K562 (cell line): Measurements from ENCODE around the gene RPL21. TPM values are rescaled to one million over a fixed set of nuclear protein-coding genes. Genes with fewer than 3 reads are reported as not detected.

Experiments used
- CCAR2 ChIP-seq: fragments of 200-400 bp; formaldehyde crosslinking; IDR thresholded peaks from 2 replicates; pipeline ENCODE4 v1.6.1; 2017; ENCODE audit warnings: mild to moderate bottlenecking, low read depth, low read length
- CEBPB ChIP-seq: fragments of 450-650 bp; IDR thresholded peaks from 2 replicates; pipeline ENCODE4 v1.6.1; 2016; ENCODE audit warnings: missing genetic modification characterization, missing compliant biosample characterization
- KAT2B ChIP-seq: IDR thresholded peaks from one replicate; pipeline ENCODE4 v1.6.1; 2012; ENCODE audit warnings: low read depth, mild to moderate bottlenecking, control low read depth, inconsistent platforms, low read length, moderate library complexity
- ZBTB34 ChIP-seq: fragments of 250-450 bp; sonication (Bioruptor Pico); IDR thresholded peaks from 2 replicates; pipeline ENCODE4 v1.8.0; 2021; ENCODE audit warnings: mild to moderate bottlenecking, moderate library complexity
- ZNF668 ChIP-seq: fragments of 250-450 bp; sonication (Bioruptor Pico); IDR thresholded peaks from 2 replicates; pipeline ENCODE4 v1.8.0; 2022; ENCODE audit warnings: mild to moderate bottlenecking, inconsistent platforms
- polyA plus RNA-seq, 8 experiments: library from polyadenylated mRNA; depleted of rRNA in 4 of 8; stranded (reverse) in 5 of 8; unstranded in 3 of 8; fragments of >200 nt; fragmentation: Nextera tagmentation in 2 of 8; fragmentation: Illumina TruSeq in 1 of 8; extraction: Ambion mirVana in 2 of 8; extraction: Trizol in 1 of 8; gene quantifications; 2 replicates each; pipeline versions ENCODE4 v1.2.1 to v1.2.3, GENCODE V29; 2011 to 2014; ENCODE audit warnings: inconsistent platforms in 1 of 8, missing spikeins in 1 of 8
- total RNA-seq, 7 experiments: library from RNA; depleted of rRNA in 6 of 7; stranded (reverse); fragments of >200 nt in 6 of 7; fragmentation: Illumina TruSeq in 2 of 7; extraction: Trizol in 2 of 7; gene quantifications; 2 replicates each; pipeline versions ENCODE4 v1.2.1 to v1.2.3, GENCODE V29; 2011 to 2021; ENCODE audit warnings: low replicate concordance in 1 of 7
- TF ChIP-seq, protein P1 (sequence below): fragments of 200-800 bp; sonication (Bioruptor generic); IDR thresholded peaks from 2 replicates; pipeline ENCODE4 v1.6.1; 2016; ENCODE audit warnings: missing genetic modification characterization, missing compliant biosample characterization

RPL21 gene
- total and polyA plus RNA-seq, 9 of the 15 experiments (the other 6 are each of a cell fraction or from before 2014, with no cell fraction given): 622 to 4,203 (median 1,676) TPM

GRCh38 chr13:27302643-27303262 is 51.4 kb downstream of the RPL21 start (continued):
- TF ChIP-seq ZBTB34 (no peak), KAT2B (no peak), CEBPB (no peak), CCAR2 (no peak), ZNF668 (CRISPR knock-in tag) (no peak)
- TF ChIP-seq, protein P1, sequence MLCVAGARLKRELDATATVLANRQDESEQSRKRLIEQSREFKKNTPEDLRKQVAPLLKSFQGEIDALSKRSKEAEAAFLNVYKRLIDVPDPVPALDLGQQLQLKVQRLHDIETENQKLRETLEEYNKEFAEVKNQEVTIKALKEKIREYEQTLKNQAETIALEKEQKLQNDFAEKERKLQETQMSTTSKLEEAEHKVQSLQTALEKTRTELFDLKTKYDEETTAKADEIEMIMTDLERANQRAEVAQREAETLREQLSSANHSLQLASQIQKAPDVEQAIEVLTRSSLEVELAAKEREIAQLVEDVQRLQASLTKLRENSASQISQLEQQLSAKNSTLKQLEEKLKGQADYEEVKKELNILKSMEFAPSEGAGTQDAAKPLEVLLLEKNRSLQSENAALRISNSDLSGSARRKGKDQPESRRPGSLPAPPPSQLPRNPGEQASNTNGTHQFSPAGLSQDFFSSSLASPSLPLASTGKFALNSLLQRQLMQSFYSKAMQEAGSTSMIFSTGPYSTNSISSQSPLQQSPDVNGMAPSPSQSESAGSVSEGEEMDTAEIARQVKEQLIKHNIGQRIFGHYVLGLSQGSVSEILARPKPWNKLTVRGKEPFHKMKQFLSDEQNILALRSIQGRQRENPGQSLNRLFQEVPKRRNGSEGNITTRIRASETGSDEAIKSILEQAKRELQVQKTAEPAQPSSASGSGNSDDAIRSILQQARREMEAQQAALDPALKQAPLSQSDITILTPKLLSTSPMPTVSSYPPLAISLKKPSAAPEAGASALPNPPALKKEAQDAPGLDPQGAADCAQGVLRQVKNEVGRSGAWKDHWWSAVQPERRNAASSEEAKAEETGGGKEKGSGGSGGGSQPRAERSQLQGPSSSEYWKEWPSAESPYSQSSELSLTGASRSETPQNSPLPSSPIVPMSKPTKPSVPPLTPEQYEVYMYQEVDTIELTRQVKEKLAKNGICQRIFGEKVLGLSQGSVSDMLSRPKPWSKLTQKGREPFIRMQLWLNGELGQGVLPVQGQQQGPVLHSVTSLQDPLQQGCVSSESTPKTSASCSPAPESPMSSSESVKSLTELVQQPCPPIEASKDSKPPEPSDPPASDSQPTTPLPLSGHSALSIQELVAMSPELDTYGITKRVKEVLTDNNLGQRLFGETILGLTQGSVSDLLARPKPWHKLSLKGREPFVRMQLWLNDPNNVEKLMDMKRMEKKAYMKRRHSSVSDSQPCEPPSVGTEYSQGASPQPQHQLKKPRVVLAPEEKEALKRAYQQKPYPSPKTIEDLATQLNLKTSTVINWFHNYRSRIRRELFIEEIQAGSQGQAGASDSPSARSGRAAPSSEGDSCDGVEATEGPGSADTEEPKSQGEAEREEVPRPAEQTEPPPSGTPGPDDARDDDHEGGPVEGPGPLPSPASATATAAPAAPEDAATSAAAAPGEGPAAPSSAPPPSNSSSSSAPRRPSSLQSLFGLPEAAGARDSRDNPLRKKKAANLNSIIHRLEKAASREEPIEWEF: no peak
- TF ChIP-seq, all 486 proteins: peak for 2
